ENCODE results near the gene PDCD2L.

The PDCD2L gene

DNA sequence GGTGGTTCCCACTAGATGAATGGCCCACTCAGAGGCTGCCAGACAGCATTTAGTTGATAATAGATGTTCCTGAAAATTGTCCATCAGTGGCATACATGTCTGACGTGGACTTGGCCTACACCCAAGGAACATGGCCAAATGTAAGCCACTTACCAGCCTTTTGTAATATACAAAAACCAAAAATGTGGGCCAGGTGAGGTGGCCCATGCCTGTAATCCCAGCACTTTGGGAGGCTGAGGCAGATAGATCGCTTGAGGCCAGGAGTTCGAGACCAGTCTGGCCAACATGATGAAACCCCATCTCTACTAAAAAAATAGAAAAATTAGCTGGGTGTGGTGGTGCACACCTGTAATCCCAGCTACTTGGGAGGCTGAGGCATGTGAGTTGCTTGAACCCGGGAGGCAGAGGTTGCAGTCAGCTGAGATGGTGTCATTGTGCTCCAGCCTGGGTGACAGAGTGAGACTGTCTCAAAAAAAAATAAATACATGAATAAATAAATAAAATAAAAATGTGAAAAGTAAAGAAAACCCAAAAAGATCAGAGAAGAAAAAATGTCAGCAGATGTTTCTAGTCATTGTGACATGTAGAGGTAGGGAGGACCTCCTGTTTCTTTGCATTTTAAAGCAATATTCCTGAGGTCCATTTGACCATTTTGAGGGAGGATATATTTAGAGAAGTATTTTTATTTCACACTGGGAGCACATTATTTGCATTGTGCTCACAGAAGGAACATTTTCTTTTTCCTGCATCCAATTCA is 70.2 kb downstream of the PDCD2L start:
- DNase-seq, result no peak

DNA sequence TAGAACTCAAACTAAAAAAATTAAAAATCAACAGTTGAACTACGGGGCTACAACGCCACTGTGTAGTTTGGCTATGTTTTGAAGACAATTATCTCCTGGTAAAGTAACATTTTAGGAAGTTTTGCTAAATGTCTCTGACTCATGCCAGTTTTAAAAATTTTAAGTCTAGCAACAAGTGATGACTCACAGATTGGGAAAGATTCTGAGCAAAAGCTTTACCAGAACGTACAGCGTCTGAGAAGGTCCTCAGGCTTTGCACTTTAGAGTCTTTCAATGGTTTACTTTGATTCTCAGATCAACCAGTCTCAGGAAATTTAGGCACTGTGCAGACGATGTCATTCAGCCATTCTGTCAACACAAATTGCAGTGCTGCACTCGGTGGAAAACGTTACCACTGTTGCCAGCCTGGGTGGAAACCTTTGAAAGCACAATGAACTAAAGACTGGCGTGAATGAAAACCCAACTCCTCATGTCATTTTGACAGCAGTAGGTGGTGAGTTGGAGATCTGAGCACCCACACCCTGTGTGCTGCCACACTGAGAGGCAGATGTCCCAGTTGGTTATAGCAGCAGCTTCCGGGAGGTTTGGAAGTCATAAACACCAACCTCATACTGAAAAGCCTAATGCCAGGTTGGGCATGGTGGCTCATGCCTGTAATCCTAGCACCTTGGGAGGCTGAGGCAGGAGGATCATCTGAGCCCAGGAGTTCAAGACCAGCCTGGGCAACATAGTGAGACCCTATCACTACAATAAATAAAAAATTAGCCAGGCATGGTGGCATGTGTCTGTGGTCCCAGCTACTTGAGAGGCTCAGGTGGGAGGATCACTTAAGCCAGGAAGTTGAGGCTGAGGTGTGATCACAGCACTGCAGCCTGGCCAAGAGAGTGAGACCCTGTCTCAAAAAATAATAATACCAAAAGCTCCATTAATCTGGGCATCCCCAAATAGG is 71.1 kb downstream of the PDCD2L start:
- no peak for DNase-seq

Measured in activated CD4-positive, alpha-beta T cell treated with anti-CD3 and anti-CD28 coated beads, Interleukin-2, amount 50 U/mL, for 4 hours (primary cell).